ENCODE measurements around the gene MGAT2.

DNA sequence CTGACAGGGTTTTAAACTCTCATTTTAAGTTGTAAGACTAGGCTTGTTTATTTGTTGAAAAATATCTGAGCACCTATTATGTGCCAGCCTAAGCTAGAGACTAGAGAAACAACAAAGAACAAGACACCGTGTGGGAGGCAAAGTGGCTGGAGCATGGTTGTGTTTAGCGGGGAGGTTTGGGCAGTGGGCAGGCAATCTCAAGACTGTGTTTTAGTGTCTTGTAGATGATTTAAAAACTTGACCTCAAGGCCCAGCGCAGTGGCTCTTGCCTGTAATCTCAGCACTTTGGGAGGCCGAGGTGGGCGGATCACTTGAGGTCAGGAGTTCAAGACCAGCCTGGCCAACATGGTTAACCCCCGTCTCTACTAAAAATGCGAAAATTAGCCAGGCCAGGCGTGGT, 7.9 kb upstream of the MGAT2 start:
- TF ChIP-seq, protein P1, sequence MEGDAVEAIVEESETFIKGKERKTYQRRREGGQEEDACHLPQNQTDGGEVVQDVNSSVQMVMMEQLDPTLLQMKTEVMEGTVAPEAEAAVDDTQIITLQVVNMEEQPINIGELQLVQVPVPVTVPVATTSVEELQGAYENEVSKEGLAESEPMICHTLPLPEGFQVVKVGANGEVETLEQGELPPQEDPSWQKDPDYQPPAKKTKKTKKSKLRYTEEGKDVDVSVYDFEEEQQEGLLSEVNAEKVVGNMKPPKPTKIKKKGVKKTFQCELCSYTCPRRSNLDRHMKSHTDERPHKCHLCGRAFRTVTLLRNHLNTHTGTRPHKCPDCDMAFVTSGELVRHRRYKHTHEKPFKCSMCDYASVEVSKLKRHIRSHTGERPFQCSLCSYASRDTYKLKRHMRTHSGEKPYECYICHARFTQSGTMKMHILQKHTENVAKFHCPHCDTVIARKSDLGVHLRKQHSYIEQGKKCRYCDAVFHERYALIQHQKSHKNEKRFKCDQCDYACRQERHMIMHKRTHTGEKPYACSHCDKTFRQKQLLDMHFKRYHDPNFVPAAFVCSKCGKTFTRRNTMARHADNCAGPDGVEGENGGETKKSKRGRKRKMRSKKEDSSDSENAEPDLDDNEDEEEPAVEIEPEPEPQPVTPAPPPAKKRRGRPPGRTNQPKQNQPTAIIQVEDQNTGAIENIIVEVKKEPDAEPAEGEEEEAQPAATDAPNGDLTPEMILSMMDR (IDR thresholded peaks at IDR 0.05; ENCODE audit: poor library complexity), result no peak
- TF ChIP-seq EZH2phosphoT487 (IDR thresholded peaks at IDR 0.05; ENCODE audit: low read depth, severe bottlenecking, unreplicated experiment) (no peak), EZH2 (IDR thresholded peaks at IDR 0.05; ENCODE audit: borderline replicate concordance) (no peak)

Data from hepatocyte (in vitro differentiated cells).